HG03378 (cell line): Measurements from ENCODE around the gene ZCCHC24.

Experiments used
- ATAC-seq: cut with Tn5 transposase; IDR thresholded peaks from one replicate; pipeline ENCODE4 v1.9.1; 2021; ENCODE audit warnings: mild to moderate bottlenecking, moderate library complexity; ENCODE audit not compliant: unreplicated experiment

Gene ZCCHC24

GRCh38 chr10:79386637-79387465 is 58.6 kb downstream of the ZCCHC24 start:
- ATAC-seq: no peak

GRCh38 chr10:79385804-79386531 is 59.5 kb downstream of the ZCCHC24 start:
- ATAC-seq: no peak

- ATAC-seq: no peak
These were observed 60.0 kb downstream of the ZCCHC24 start for GRCh38 chr10:79385392-79385795.

GRCh38 chr10:79384773-79385391 is 60.5 kb downstream of the ZCCHC24 start:
- no peak for ATAC-seq

GRCh38 chr10:79383974-79384606 is 61.3 kb downstream of the ZCCHC24 start:
- ATAC-seq: no peak

- ATAC-seq: no peak
These were observed 62.9 kb downstream of the ZCCHC24 start for GRCh38 chr10:79382491-79382941.

GRCh38 chr10:79381804-79382221 is 63.6 kb downstream of the ZCCHC24 start:
- no peak for ATAC-seq

- no peak for ATAC-seq
These were observed 64.3 kb downstream of the ZCCHC24 start for GRCh38 chr10:79380946-79381721.

- ATAC-seq: no peak
These were observed 65.1 kb downstream of the ZCCHC24 start for GRCh38 chr10:79380125-79380945.

GRCh38 chr10:79379512-79380124 is 65.8 kb downstream of the ZCCHC24 start:
- ATAC-seq: no peak

- ATAC-seq: no peak
These were observed 66.5 kb downstream of the ZCCHC24 start for GRCh38 chr10:79378647-79379511.

GRCh38 chr10:79378383-79378646 is 67.1 kb downstream of the ZCCHC24 start:
- no peak for ATAC-seq

GRCh38 chr10:79377557-79378382 is 67.7 kb downstream of the ZCCHC24 start:
- ATAC-seq: no peak

GRCh38 chr10:79376751-79377556 is 68.5 kb downstream of the ZCCHC24 start:
- ATAC-seq: no peak

GRCh38 chr10:79376078-79376628 is 69.3 kb downstream of the ZCCHC24 start:
- no peak for ATAC-seq

- no peak for ATAC-seq
These were observed 69.9 kb downstream of the ZCCHC24 start for GRCh38 chr10:79375321-79376077.
